Neuron (in vitro differentiated cells): ENCODE data around the gene CA10.

Experiments used
- H2AFZ ChIP-seq: one replicate; pipeline ENCODE4 v1.6.1; 2013; ENCODE audit warnings: low read depth, mild to moderate bottlenecking, inconsistent platforms, low read length, moderate library complexity
- H3K27me3 ChIP-seq: one replicate; pipeline ENCODE4 v1.6.1; 2013; ENCODE audit warnings: low read length; ENCODE audit not compliant: insufficient read depth
- H3K36me3 ChIP-seq: one replicate; pipeline ENCODE4 v1.6.1; 2013; ENCODE audit warnings: low read length; ENCODE audit not compliant: insufficient read depth
- H3K4me1 ChIP-seq: one replicate; pipeline ENCODE4 v1.6.1; 2013; ENCODE audit warnings: low read length; ENCODE audit not compliant: insufficient read depth
- H3K4me3 ChIP-seq: 2 replicates; pipeline ENCODE4 v1.5.1; 2013; ENCODE audit warnings: mild to moderate bottlenecking, low read length, moderate library complexity
- H3K9me3 ChIP-seq: one replicate; pipeline ENCODE4 v1.6.1; 2013; ENCODE audit warnings: low read length

The CA10 gene

DNA sequence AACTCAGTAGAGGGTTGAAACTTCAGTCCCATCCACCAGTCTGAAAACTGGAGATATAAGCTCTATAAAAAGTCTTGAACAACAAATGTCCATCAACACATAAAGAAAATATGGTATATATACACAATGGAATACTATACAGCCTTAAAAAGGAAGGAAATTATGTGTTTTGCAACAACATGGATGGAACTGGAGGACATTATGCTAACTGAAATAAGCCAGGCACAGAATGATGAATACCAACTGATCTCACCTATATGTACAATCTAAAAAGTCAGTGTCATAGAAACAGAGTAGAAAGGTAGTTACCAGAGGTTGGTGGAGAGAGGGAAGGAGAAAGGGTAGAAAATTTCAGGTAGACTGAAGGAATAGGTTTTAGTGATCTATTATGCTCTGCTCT, 438.1 kb downstream of the CA10 start:
- H3K36me3 ChIP-seq: no peaks in the 10 kb centered on the region
- H3K9me3 ChIP-seq: no peaks in the 10 kb centered on the region
- H3K27me3 ChIP-seq: no peaks in the 10 kb centered on the region
- no peak overlapping the region for H3K4me3 ChIP-seq
- H2AFZ ChIP-seq: no peak overlapping the region
- no peaks in the 10 kb centered on the region for H3K4me1 ChIP-seq

DNA sequence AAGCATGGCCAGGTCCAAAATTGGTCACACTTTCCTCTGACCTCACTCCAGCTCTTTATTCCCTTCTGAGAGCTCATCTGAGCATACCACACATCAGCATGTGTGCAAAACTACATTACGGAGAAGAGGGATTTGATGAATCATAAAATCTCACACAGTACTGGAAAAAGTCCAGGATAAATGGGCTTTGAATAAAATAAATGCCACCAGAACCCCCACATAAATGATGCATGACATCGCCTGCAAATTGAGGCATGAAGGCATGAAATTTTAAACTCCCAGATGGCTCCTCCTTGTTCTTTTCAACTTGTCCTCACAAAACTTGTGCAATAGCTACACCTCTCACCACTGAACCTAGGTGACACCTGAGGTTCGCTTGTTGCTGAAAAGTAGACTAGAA, 439.5 kb downstream of the CA10 start:
- Histone ChIP-seq H2AFZ (no peak overlapping the region), H3K9me3 (no peaks in the 10 kb centered on the region), H3K4me3 (no peak overlapping the region), H3K36me3 (no peaks in the 10 kb centered on the region), H3K4me1 (no peaks in the 10 kb centered on the region), H3K27me3 (no peaks in the 10 kb centered on the region)

- Histone ChIP-seq H3K4me3 (no peak overlapping the region), H3K27me3 (no peaks in the 10 kb centered on the region), H3K36me3 (no peaks in the 10 kb centered on the region), H3K9me3 (no peaks in the 10 kb centered on the region), H3K4me1 (no peaks in the 10 kb centered on the region), H2AFZ (no peak overlapping the region)
These were observed 446.9 kb downstream of the CA10 start for GRCh38 chr17:51711581-51711980.

GRCh38 chr17:51710634-51710979, 447.9 kb downstream of the CA10 start:
- H3K4me1 ChIP-seq: no peaks in the 10 kb centered on the region
- H3K9me3 ChIP-seq: no peaks in the 10 kb centered on the region
- no peak overlapping the region for H3K4me3 ChIP-seq
- H3K36me3 ChIP-seq: no peaks in the 10 kb centered on the region
- no peak overlapping the region for H2AFZ ChIP-seq
- no peaks in the 10 kb centered on the region for H3K27me3 ChIP-seq

GRCh38 chr17:51709694-51710633, 448.6 kb downstream of the CA10 start:
- no peak overlapping the region for H3K4me3 ChIP-seq
- H3K36me3 ChIP-seq: no peaks in the 10 kb centered on the region
- H3K4me1 ChIP-seq: no peaks in the 10 kb centered on the region
- no peak overlapping the region for H2AFZ ChIP-seq
- no peaks in the 10 kb centered on the region for H3K9me3 ChIP-seq
- no peaks in the 10 kb centered on the region for H3K27me3 ChIP-seq

DNA sequence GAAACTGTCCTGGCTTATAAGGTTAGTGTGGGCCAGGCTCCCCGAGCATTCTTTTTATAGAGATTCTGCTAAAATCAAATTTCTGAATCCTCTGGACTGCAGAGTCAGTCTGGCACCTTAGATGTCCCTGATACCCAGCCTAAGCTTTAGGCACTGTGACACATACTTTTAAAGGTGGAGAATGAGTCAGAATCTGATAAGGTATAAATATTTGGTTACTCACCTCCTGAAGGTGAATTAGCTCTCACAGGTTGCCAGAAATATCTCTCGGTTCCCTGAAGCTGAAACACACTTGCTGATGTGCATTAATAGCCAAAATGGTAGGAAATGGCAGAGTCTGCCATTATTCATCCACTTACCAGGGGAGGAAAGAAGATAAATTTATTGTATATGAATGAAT, 451.3 kb downstream of the CA10 start:
- Histone ChIP-seq H3K9me3 (no peaks in the 10 kb centered on the region), H3K36me3 (no peaks in the 10 kb centered on the region), H3K27me3 (no peaks in the 10 kb centered on the region), H3K4me1 (no peaks in the 10 kb centered on the region), H2AFZ (no peak overlapping the region), H3K4me3 (no peak overlapping the region)

DNA sequence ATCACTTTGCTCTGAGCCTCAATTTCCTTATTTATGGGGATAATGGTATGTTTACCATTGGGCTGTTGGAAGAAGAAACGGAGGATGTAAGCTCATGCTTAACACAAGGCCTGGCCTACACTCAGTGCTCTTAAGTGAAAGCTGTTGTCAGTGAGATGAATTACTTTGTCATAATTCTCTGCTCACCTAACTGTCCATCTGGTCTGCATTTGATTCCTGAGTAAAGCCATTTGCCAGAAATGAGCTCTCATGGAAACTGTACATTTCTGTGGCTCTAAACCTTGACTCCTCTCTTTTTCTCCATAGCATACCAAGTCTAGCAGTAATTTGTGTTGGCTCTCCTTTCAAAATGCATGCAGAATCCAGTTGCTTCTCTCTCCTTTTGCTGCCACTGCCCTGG, 452.4 kb downstream of the CA10 start:
- no peaks in the 10 kb centered on the region for H3K4me1 ChIP-seq
- no peaks in the 10 kb centered on the region for H3K9me3 ChIP-seq
- H3K4me3 ChIP-seq: no peak overlapping the region
- no peak overlapping the region for H2AFZ ChIP-seq
- H3K36me3 ChIP-seq: no peaks in the 10 kb centered on the region
- H3K27me3 ChIP-seq: no peaks in the 10 kb centered on the region

DNA sequence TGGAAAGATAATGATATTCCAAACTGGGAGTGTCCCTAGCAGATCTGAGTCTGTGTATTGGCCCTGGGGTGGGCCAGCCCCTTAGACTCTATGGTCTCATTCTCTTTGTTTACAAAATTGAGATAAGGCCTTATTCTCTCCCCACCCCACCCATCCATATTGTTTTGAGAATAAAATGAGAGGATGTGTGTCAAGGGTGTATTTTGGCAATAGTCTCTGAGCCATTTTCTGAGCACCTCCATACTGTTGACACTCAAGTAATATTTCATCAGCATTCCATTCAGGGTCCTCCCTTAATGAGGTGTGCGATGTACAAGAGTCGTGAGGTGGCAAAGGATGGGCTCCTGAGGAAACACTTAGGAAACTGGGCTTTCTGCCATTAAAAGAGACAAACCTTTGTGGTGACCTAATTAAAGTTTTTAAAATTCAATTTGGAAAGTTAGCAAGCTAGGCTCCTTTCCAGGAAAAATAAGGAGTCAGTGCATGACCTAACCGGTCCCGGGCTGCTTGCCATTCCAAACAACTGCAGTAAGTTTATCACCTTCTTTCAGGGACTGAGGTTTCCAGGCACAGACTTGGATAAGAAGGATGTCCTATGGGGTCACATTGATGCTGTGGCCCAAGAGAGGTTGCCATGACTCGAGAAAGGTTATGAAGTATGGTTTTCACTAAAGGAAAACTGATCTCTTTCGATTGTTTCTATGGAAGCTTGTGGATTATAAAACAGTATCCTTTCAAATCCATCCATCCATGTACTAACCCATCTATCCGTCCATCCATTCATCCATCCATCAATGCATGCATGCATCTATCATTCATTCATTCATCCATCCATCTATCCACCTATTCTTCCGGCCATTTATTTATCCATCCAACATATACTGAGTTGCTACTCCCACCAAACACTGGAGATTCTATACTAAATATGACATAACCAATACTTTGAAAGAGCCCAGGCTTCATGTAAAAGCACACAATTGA, 454.9 kb downstream of the CA10 start:
- H3K9me3 ChIP-seq: no peaks in the 10 kb centered on the region
- H2AFZ ChIP-seq: no peak overlapping the region
- no peaks in the 10 kb centered on the region for H3K27me3 ChIP-seq
- no peak overlapping the region for H3K4me3 ChIP-seq
- no peaks in the 10 kb centered on the region for H3K36me3 ChIP-seq
- H3K4me1 ChIP-seq: no peaks in the 10 kb centered on the region

GRCh38 chr17:51702963-51703360, 455.6 kb downstream of the CA10 start:
- Histone ChIP-seq H3K27me3 (no peaks in the 10 kb centered on the region), H3K4me3 (no peak overlapping the region), H3K36me3 (no peaks in the 10 kb centered on the region), H3K4me1 (no peaks in the 10 kb centered on the region), H2AFZ (no peak overlapping the region), H3K9me3 (no peaks in the 10 kb centered on the region)

- no peak overlapping the region for H2AFZ ChIP-seq
- H3K9me3 ChIP-seq: no peaks in the 10 kb centered on the region
- no peak overlapping the region for H3K4me3 ChIP-seq
- no peaks in the 10 kb centered on the region for H3K4me1 ChIP-seq
- no peaks in the 10 kb centered on the region for H3K27me3 ChIP-seq
- H3K36me3 ChIP-seq: no peaks in the 10 kb centered on the region
These were observed 457.0 kb downstream of the CA10 start for GRCh38 chr17:51701501-51701900.

DNA sequence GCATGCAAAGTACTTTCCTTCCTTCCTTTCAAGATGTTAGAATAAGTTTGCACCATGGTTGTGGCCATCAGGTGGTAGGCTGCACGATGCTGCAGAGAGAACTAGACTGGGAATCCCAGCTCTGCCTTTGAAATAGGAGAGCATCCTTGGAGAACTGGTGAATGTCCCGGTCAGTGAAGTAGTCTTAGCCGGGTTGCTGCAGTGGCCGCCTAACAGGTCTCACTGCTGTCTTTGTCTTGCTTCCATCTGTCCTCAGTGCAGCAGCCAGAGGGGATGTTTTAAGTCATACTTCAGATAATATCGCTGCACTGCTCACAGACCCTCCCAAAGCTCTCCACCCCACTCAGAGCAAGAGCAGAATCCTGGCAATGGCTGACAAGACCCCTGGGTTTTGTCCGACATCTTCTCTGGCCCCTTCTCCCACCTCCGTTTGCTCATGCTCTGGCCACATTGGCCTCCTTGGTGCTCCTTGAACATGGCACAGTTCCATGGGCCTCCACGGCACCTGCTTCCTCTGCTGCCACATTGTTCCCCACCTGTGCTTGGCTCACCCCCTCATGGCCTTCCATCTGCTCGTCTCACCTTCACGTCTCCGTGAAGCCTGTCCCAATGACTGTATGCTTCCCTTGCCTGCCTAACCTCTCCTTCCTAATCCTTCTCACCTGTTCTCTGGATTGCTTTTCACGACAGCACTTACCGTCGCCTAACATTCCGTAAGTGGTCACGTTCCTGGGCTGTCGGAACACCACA, 458.3 kb downstream of the CA10 start:
- Histone ChIP-seq H2AFZ (no peak overlapping the region), H3K36me3 (no peaks in the 10 kb centered on the region), H3K4me1 (no peaks in the 10 kb centered on the region), H3K9me3 (no peaks in the 10 kb centered on the region), H3K4me3 (no peak overlapping the region), H3K27me3 (no peaks in the 10 kb centered on the region)

GRCh38 chr17:51699303-51699702, 459.2 kb downstream of the CA10 start:
- Histone ChIP-seq H3K4me3 (no peak overlapping the region), H2AFZ (no peak overlapping the region), H3K4me1 (no peaks in the 10 kb centered on the region), H3K36me3 (no peaks in the 10 kb centered on the region), H3K9me3 (no peaks in the 10 kb centered on the region), H3K27me3 (no peaks in the 10 kb centered on the region)

DNA sequence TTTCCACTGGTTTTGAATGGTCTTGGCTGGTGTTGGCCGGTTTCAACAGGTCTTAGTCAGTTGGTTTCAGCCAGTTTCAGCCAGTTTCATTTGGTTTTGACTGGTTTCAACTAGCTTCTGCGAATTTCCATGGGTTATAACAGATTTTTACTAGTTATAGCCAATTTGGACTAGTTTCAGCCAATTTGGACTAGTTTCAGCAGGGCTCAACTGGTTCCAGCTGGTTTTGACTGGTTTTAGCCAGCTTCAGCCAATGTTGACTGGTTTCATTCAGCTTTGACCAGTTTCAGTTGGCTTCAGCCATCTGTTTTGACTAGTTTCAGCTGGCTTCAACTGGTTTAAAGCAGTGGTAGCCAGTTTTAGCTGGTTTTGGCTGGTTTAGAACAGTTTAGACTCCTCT, 465.6 kb downstream of the CA10 start:
- Histone ChIP-seq H3K4me1 (no peaks in the 10 kb centered on the region), H3K36me3 (no peaks in the 10 kb centered on the region), H3K4me3 (no peak overlapping the region), H3K27me3 (no peaks in the 10 kb centered on the region), H3K9me3 (no peaks in the 10 kb centered on the region), H2AFZ (no peak overlapping the region)
